Measurements from ENCODE around the gene DNAAF8.

Gene DNAAF8

GRCh38 chr16:4704913-4705312 lies 29.4 kb upstream of the DNAAF8 start:
- Histone ChIP-seq H3K4me2 (ENCODE audit: low read length) (no peak overlapping the region), H3K9ac (ENCODE audit: low read depth, low read length) (no peak overlapping the region), H3K27me3 (ENCODE audit: control insufficient read depth, insufficient read depth, low read length) (no peaks in the 10 kb centered on the region), H3K4me1 (ENCODE audit: control insufficient read depth, insufficient read depth, low read length) (no peaks in the 10 kb centered on the region), H3K9me3 (replicated peaks; ENCODE audit: low read length) (no peaks in the 10 kb centered on the region), H3K4me3 (ENCODE audit: low read length) (no peak overlapping the region), H3K36me3 (ENCODE audit: insufficient read depth, low read length) (peaks cover 46% of the 10 kb centered on the region)

GRCh38 chr16:4706871-4707270 lies 27.5 kb upstream of the DNAAF8 start:
- Histone ChIP-seq H3K9me3 (replicated peaks; ENCODE audit: low read length) (no peaks in the 10 kb centered on the region), H3K4me1 (ENCODE audit: control insufficient read depth, insufficient read depth, low read length) (no peaks in the 10 kb centered on the region), H3K4me2 (ENCODE audit: low read length) (no peak overlapping the region), H3K36me3 (ENCODE audit: insufficient read depth, low read length) (peaks cover 41% of the 10 kb centered on the region), H3K4me3 (ENCODE audit: low read length) (no peak overlapping the region), H3K27me3 (ENCODE audit: control insufficient read depth, insufficient read depth, low read length) (no peaks in the 10 kb centered on the region), H3K9ac (ENCODE audit: low read depth, low read length) (no peak overlapping the region)

- H3K4me2 ChIP-seq (ENCODE audit: low read length), result no peak overlapping the region
- no peak overlapping the region for H3K4me3 ChIP-seq (ENCODE audit: low read length)
- no peaks in the 10 kb centered on the region for H3K9me3 ChIP-seq (replicated peaks; ENCODE audit: low read length)
- no peaks in the 10 kb centered on the region for H3K27me3 ChIP-seq (ENCODE audit: control insufficient read depth, insufficient read depth, low read length)
- no peaks in the 10 kb centered on the region for H3K4me1 ChIP-seq (ENCODE audit: control insufficient read depth, insufficient read depth, low read length)
- H3K36me3 ChIP-seq (ENCODE audit: insufficient read depth, low read length), result peaks cover 35% of the 10 kb centered on the region
- H3K9ac ChIP-seq (ENCODE audit: low read depth, low read length), result no peak overlapping the region
Observed at GRCh38 chr16:4709481-4709880, 24.9 kb upstream of the DNAAF8 start.

GRCh38 chr16:4713663-4714501 lies 20.5 kb upstream of the DNAAF8 start:
- Histone ChIP-seq H3K9ac (ENCODE audit: low read depth, low read length) (no peak overlapping the region), H3K4me2 (ENCODE audit: low read length) (no peak overlapping the region), H3K4me1 (ENCODE audit: control insufficient read depth, insufficient read depth, low read length) (no peaks in the 10 kb centered on the region), H3K9me3 (replicated peaks; ENCODE audit: low read length) (no peaks in the 10 kb centered on the region), H3K27me3 (ENCODE audit: control insufficient read depth, insufficient read depth, low read length) (no peaks in the 10 kb centered on the region), H3K4me3 (ENCODE audit: low read length) (no peak overlapping the region), H3K36me3 (ENCODE audit: insufficient read depth, low read length) (peaks cover 22% of the 10 kb centered on the region)

- no peaks in the 10 kb centered on the region for H3K9me3 ChIP-seq (replicated peaks; ENCODE audit: low read length)
- H3K4me2 ChIP-seq (ENCODE audit: low read length), result no peak overlapping the region
- H3K9ac ChIP-seq (ENCODE audit: low read depth, low read length), result no peak overlapping the region
- no peaks in the 10 kb centered on the region for H3K4me1 ChIP-seq (ENCODE audit: control insufficient read depth, insufficient read depth, low read length)
- H3K27me3 ChIP-seq (ENCODE audit: control insufficient read depth, insufficient read depth, low read length), result no peaks in the 10 kb centered on the region
- no peak overlapping the region for H3K4me3 ChIP-seq (ENCODE audit: low read length)
- H3K36me3 ChIP-seq (ENCODE audit: insufficient read depth, low read length), result peaks cover 18% of the 10 kb centered on the region
Observed at GRCh38 chr16:4714996-4715395, 19.3 kb upstream of the DNAAF8 start.

- H3K27me3 ChIP-seq (ENCODE audit: control insufficient read depth, insufficient read depth, low read length), result no peaks in the 10 kb centered on the region
- H3K4me3 ChIP-seq (ENCODE audit: low read length), result no peak overlapping the region
- H3K4me1 ChIP-seq (ENCODE audit: control insufficient read depth, insufficient read depth, low read length), result no peaks in the 10 kb centered on the region
- no peak overlapping the region for H3K9ac ChIP-seq (ENCODE audit: low read depth, low read length)
- peaks cover 13% of the 10 kb centered on the region for H3K36me3 ChIP-seq (ENCODE audit: insufficient read depth, low read length)
- no peaks in the 10 kb centered on the region for H3K9me3 ChIP-seq (replicated peaks; ENCODE audit: low read length)
- no peak overlapping the region for H3K4me2 ChIP-seq (ENCODE audit: low read length)
Observed at GRCh38 chr16:4718466-4718865, 15.9 kb upstream of the DNAAF8 start.

- H3K9ac ChIP-seq (ENCODE audit: low read depth, low read length), result no peak overlapping the region
Observed at GRCh38 chr16:4723071-4723767, 11.1 kb upstream of the DNAAF8 start.

GRCh38 chr16:4724661-4725270 lies 9.6 kb upstream of the DNAAF8 start:
- peaks cover 32% of the 10 kb centered on the region for H3K36me3 ChIP-seq (ENCODE audit: insufficient read depth, low read length)

More at GRCh38 chr16:4723071-4723767, 11.1 kb upstream of the DNAAF8 start:
- H3K4me2 ChIP-seq (ENCODE audit: low read length), result no peak overlapping the region
- H3K4me3 ChIP-seq (ENCODE audit: low read length), result no peak overlapping the region
- H3K36me3 ChIP-seq (ENCODE audit: insufficient read depth, low read length), result peaks cover 23% of the 10 kb centered on the region
- no peaks in the 10 kb centered on the region for H3K27me3 ChIP-seq (ENCODE audit: control insufficient read depth, insufficient read depth, low read length)
- no peaks in the 10 kb centered on the region for H3K4me1 ChIP-seq (ENCODE audit: control insufficient read depth, insufficient read depth, low read length)
- no peaks in the 10 kb centered on the region for H3K9me3 ChIP-seq (replicated peaks; ENCODE audit: low read length)

GRCh38 chr16:4726616-4727015 lies 7.7 kb upstream of the DNAAF8 start:
- Histone ChIP-seq H3K9ac (ENCODE audit: low read depth, low read length) (no peak overlapping the region), H3K27me3 (ENCODE audit: control insufficient read depth, insufficient read depth, low read length) (no peaks in the 10 kb centered on the region), H3K36me3 (ENCODE audit: insufficient read depth, low read length) (peaks cover 42% of the 10 kb centered on the region), H3K4me2 (ENCODE audit: low read length) (no peak overlapping the region), H3K4me3 (ENCODE audit: low read length) (no peak overlapping the region), H3K4me1 (ENCODE audit: control insufficient read depth, insufficient read depth, low read length) (no peaks in the 10 kb centered on the region), H3K9me3 (replicated peaks; ENCODE audit: low read length) (no peaks in the 10 kb centered on the region)

More at GRCh38 chr16:4724661-4725270, 9.6 kb upstream of the DNAAF8 start:
- H3K4me3 ChIP-seq (ENCODE audit: low read length), result no peak overlapping the region
- no peaks in the 10 kb centered on the region for H3K9me3 ChIP-seq (replicated peaks; ENCODE audit: low read length)
- no peak overlapping the region for H3K4me2 ChIP-seq (ENCODE audit: low read length)
- H3K27me3 ChIP-seq (ENCODE audit: control insufficient read depth, insufficient read depth, low read length), result no peaks in the 10 kb centered on the region
- no peaks in the 10 kb centered on the region for H3K4me1 ChIP-seq (ENCODE audit: control insufficient read depth, insufficient read depth, low read length)
- H3K9ac ChIP-seq (ENCODE audit: low read depth, low read length), result no peak overlapping the region

- Histone ChIP-seq H3K4me2 (ENCODE audit: low read length) (no peak overlapping the region), H3K4me3 (ENCODE audit: low read length) (no peak overlapping the region), H3K9ac (ENCODE audit: low read depth, low read length) (no peak overlapping the region), H3K27me3 (ENCODE audit: control insufficient read depth, insufficient read depth, low read length) (no peaks in the 10 kb centered on the region), H3K9me3 (replicated peaks; ENCODE audit: low read length) (no peaks in the 10 kb centered on the region), H3K4me1 (ENCODE audit: control insufficient read depth, insufficient read depth, low read length) (no peaks in the 10 kb centered on the region), H3K36me3 (ENCODE audit: insufficient read depth, low read length) (peaks cover 35% of the 10 kb centered on the region)
Observed at GRCh38 chr16:4728676-4729075, 5.7 kb upstream of the DNAAF8 start.

GRCh38 chr16:4729876-4730275 lies 4.5 kb upstream of the DNAAF8 start:
- H3K9me3 ChIP-seq (replicated peaks; ENCODE audit: low read length), result no peaks in the 10 kb centered on the region
- no peaks in the 10 kb centered on the region for H3K27me3 ChIP-seq (ENCODE audit: control insufficient read depth, insufficient read depth, low read length)
- H3K4me3 ChIP-seq (ENCODE audit: low read length), result no peak overlapping the region
- H3K4me2 ChIP-seq (ENCODE audit: low read length), result no peak overlapping the region
- H3K9ac ChIP-seq (ENCODE audit: low read depth, low read length), result no peak overlapping the region
- H3K4me1 ChIP-seq (ENCODE audit: control insufficient read depth, insufficient read depth, low read length), result no peaks in the 10 kb centered on the region
- H3K36me3 ChIP-seq (ENCODE audit: insufficient read depth, low read length), result peaks cover 35% of the 10 kb centered on the region
